HG02623 (cell line): Measurements from ENCODE around the gene CNPPD1.
"Not testable (repeated sequence)": the region's sequence is repeated elsewhere in the genome, so short reads cannot be mapped to it uniquely, and the experiment has no call there.

ENCODE experiments used
- ATAC-seq: cut with Tn5 transposase; IDR thresholded peaks from one replicate; pipeline ENCODE4 v1.9.1; 2021; ENCODE audit warnings: moderate library complexity; ENCODE audit not compliant: unreplicated experiment

The CNPPD1 gene

DNA sequence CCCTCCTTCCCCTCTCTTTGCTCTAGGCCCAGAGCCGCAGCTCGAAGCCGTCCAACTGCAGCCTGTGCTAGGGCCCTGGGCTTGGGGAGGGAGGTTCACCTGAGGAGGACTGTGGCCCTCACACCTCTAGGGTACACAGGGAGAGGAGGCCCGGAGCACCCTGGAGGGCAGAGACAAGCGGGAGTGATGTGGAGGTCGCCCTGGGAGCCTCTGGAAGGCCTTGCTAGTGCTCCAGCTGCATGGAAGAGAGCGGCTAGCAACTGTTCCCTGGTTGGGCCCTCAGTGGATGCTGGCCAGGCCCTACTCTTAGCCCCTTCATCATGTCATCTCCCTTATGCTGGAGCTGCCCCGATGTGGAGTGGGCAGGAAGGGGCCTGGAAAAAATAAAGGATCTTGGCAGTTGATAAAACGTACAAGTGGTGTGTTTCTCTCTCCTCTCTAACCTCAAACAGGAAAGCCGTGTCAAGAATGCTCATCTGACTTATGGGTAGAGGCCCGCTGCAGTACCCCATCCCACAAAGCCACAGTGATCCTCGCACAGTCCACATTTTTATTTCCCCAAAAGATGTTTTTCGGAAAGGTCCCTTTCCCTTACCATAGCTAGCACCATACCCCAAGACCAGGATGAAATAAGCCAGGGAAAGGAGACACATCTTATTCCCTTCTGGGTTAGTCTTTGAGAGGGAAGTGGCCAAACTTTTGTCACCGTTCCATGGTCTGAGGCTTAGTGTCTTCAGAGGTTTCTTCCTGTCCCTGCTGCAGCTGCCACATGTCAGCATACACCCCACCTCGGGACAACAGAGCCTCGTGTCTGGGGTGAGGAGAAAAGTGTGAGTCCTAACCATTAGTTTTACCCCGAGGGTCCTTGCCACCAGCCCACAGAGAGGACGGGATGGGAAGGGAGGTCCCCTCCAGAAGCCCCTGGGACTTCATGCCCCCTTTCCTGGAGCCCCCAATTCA is 32.8 kb upstream of the CNPPD1 start:
- no peak for ATAC-seq

DNA sequence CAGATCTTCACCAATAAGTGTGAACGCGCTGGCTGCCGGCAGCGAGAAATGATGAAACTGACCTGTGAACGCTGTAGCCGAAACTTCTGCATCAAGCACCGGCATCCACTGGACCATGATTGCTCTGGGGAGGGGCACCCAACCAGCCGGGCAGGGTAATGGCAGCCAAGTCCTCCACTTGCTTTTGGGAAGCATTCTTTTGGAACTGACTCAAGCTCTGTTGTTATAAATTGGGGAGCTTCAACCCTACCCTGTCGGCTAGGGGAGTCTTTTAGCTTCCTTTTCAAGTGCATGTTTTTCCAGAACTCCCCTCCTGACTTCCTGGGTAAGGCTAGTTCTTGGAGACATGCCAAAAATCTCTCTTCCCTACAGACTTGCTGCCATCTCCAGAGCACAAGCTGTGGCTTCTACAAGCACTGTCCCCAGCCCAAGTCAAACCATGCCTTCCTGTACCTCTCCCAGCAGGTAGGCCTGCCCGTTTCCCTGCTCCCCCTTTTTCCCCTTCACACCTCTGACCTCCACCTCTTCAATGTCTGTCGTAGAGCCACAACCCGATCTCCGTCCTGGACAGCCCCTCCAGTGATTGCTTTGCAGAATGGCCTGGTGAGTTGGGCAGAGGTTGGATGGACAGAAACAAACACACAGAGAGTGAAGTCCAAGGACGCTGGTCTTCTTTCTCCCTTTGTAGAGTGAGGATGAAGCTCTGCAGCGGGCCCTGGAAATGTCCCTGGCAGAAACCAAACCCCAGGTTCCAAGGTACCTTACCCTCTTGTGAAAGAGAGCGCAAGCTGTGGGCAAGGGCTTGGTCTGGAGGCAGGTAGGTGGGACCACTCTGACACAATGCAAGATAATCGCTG is 31.4 kb upstream of the CNPPD1 start:
- no peak for ATAC-seq

DNA sequence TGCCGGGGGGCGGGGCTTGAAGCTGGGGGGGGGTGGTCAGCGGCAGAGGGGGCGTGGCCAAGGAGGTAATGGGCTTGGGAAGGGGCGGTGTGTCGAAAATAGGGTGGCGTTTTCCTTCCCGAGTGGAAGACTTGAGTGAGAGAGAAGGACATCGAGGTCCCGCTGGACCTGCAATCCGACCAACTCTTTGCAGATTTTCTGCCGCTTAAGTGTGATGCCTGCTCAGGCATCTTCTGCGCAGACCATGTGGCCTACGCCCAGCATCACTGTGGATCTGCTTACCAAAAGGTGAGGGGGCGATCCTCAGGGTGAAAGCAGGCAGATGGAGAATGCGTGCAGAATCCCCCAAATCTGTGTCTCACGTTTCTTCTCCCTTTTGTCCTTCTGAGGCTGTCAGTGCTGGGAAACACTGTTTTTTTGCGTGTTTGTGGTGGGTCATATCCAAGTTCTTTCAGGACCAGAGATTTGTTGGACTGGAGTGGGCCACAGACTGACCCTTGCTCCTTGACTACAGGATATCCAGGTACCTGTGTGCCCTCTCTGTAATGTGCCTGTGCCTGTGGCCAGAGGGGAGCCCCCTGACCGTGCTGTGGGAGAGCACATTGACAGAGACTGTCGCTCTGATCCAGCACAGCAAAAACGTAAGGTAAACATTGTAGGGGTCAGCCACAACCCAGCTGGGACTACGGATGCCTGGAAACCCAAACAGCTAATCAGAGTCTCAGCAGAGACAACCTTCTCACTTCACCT is 30.6 kb upstream of the CNPPD1 start:
- ATAC-seq = no peak

- ATAC-seq = peak; percentile 95
These were observed 29.8 kb upstream of the CNPPD1 start, which contains the start of gene ZFAND2B for GRCh38 chr2:219206328-219207133. Gene ZFAND2B, plus strand, starts transcription at chr2:219206782. Its CDS starts 206 bp downstream, at chr2:219206988.

DNA sequence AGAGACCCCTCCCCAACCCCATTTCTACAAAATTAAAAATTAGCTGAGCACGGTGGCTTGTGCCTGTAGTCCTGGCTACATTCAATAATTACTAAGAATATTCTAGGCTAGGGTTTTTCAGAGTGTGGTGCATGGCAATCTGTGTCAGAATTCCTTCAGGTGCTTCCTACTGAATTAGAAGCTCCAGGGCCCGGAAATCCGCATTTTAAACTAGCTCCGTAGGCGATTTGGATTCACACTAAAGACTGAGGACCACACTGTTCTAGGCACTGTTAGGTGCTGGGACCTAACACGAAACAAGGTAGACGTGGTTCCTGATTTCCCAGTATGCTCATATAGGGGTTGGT is 29.2 kb upstream of the CNPPD1 start:
- ATAC-seq = no peak

GRCh38 chr2:219205165-219205538 is 28.4 kb upstream of the CNPPD1 start:
- ATAC-seq = no peak

DNA sequence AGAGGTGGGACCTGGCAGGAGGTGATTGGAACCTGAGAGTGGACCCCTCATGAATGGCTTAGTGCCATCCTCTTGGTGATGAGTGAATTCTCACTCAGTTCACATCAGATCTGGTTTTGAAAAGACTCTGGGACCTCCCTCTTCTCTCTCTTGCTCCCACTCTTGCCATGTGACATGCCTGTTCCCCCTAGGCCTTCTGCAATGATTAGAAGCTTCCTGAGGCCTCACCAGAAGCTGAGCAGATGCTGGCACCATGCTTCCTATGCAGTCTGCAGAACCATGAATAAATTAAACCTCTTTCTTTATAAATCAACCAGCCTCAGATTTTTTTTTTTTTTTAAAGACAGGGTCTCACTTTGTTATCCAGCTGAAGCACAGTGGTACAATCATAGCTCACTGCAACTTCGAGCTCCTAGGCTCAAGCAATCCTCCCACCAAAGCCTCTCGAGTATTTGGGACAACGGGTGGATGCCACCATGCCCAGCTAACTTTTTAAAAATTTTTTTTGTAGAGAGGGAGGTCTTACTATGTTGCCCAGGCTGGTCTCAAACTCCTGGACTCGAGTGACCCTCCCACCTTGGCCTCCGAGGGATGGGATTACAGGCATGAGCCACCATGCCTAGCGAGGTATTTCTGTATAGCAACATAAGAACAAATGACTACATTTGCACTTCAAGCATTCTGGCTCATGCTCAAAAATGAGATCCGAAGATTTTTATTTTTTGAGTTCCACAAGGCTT is 27.9 kb upstream of the CNPPD1 start:
- ATAC-seq = no peak

DNA sequence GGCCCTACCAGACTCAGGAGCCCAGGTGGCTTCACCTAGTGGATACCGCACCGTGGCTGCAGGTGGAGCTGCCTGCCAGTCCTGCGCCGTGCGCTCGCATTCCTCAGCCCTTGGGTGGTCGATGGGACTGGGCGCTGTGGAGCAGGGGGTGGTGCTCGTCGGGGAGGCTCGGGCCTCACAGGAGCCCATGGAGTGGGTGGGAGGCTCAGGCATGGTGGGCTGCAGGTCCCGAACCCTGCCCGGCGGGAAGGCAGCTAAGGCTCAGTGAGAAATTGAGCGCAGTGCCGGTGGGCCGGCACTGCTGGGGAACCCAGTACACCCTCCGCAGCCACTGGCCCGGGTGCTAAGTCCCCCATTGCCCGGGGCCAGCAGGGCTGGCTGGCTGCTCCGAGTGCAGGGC is 24.6 kb upstream of the CNPPD1 start:
- ATAC-seq = not testable (repeated sequence)

GRCh38 chr2:219200502-219201326 is 24.0 kb upstream of the CNPPD1 start:
- not testable (repeated sequence) for ATAC-seq

- ATAC-seq = no peak
These were observed 22.9 kb upstream of the CNPPD1 start for GRCh38 chr2:219199470-219200211.

- no peak for ATAC-seq
These were observed 22.2 kb upstream of the CNPPD1 start for GRCh38 chr2:219198974-219199373.

DNA sequence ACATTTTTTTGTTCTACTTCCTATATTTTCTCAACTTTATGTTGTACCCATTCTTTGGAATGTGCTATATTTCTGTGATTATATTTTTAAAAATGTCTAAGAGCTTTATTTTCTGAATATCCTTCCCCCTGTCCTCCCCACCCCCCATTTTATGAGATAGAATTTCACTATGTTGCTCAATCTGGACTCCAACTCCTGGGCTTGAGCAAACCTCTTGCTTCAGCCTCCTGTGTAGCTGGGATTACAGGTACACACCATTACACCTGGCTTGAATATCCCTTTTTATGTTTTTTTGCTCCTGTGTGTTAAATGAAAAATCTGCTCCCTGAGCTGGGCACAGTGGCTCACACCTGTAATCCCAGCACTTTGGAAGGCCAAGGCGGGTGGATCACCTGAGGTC is 20.7 kb upstream of the CNPPD1 start:
- no peak for ATAC-seq

DNA sequence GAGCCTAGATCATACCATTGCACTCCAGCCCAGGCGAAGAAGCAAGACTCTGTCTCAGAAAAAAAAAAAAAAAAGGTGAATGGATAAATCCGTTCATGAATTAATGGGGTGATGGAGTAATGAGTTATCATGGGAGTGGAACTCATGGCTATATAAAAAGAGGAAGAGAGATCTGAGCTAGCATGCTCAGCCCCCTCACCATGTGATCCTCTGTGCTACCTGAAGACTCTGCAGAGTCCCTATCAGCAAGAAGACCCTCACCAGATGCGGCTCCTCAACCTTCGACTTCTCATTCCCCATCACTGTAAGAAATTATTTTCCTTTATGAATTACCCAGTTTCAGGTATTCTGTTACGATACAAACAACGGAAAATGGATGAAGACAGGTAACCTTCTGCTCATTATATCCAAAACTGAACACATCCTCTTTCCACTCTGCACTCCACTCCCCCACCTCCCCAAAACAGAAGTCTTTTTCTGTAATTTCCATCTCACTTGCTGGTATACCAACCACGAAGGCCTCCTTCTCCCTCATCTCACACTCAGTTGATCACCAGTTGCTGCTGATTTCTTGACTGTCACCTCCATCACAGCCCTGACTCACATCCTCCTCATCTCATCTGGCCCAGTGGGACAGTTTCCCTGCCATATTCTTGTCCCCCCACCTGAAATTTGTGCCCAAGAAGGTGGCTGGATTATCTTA is 10.2 kb upstream of the CNPPD1 start:
- no peak for ATAC-seq

DNA sequence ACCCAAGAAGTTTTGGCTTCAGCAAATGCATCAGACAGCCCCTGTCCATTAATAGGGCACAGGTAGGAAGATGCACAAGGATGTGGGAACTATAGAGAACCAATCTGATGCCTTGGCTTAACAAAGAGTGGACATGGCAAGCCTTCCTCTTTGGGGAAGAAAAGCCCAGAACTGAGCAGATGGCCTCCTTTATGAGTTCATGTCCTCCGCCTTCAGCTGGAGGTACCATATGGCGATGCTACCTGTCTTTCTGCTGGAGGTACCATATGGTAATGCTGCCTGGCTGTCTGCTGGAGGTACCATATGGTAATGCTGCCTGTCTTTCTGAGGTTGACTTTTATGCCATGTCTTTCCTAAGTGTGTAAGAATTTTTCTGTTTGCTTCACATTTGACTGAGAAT is 7.4 kb upstream of the CNPPD1 start:
- no peak for ATAC-seq

- ATAC-seq = no peak
These were observed 6.5 kb upstream of the CNPPD1 start for GRCh38 chr2:219183151-219183772.

- no peak for ATAC-seq
These were observed 5.8 kb upstream of the CNPPD1 start for GRCh38 chr2:219182331-219183150.
